ENCODE measurements around the gene KIF26B.

KIF26B gene

GRCh38 chr1:245411245-245412036 is 256.7 kb downstream of the KIF26B start:
- no peaks in the 10 kb centered on the region for H3K9me2 ChIP-seq (replicated peaks; ENCODE audit: insufficient read depth, low read length)
- H4K20me1 ChIP-seq (ENCODE audit: low read depth, low read length): no peaks in the 10 kb centered on the region
- H3K4me3 ChIP-seq (ENCODE audit: insufficient read depth, low read length, poor library complexity, severe bottlenecking): no peak overlapping the region
- H3K4me2 ChIP-seq (ENCODE audit: low read depth, low read length, poor library complexity, severe bottlenecking): no peak overlapping the region
- no peak overlapping the region for H2AFZ ChIP-seq (ENCODE audit: low read depth, low read length, severe bottlenecking)
- no peaks in the 10 kb centered on the region for H3K36me3 ChIP-seq (ENCODE audit: low read length)
- H3K27ac ChIP-seq (ENCODE audit: low read depth, low read length): no peak overlapping the region
- no peak for TF ChIP-seq EZH2phosphoT487 (conservative IDR thresholded peaks at IDR 0.05; ENCODE audit: low read length)
- TF ChIP-seq, protein P1, sequence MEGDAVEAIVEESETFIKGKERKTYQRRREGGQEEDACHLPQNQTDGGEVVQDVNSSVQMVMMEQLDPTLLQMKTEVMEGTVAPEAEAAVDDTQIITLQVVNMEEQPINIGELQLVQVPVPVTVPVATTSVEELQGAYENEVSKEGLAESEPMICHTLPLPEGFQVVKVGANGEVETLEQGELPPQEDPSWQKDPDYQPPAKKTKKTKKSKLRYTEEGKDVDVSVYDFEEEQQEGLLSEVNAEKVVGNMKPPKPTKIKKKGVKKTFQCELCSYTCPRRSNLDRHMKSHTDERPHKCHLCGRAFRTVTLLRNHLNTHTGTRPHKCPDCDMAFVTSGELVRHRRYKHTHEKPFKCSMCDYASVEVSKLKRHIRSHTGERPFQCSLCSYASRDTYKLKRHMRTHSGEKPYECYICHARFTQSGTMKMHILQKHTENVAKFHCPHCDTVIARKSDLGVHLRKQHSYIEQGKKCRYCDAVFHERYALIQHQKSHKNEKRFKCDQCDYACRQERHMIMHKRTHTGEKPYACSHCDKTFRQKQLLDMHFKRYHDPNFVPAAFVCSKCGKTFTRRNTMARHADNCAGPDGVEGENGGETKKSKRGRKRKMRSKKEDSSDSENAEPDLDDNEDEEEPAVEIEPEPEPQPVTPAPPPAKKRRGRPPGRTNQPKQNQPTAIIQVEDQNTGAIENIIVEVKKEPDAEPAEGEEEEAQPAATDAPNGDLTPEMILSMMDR (IDR thresholded peaks at IDR 0.05; ENCODE audit: insufficient read depth, low read length, poor library complexity, severe bottlenecking): no peak
- no peak overlapping the region for H3K9ac ChIP-seq (ENCODE audit: low read length)
- no peaks in the 10 kb centered on the region for H3K27me3 ChIP-seq (ENCODE audit: low read length)
- no peaks in the 10 kb centered on the region for H3F3A ChIP-seq (ENCODE audit: insufficient read depth)
- H3K9me3 ChIP-seq (ENCODE audit: insufficient read depth, low read length): no peaks in the 10 kb centered on the region
- H3K79me2 ChIP-seq (ENCODE audit: insufficient read depth, low read length): no peaks in the 10 kb centered on the region

DNA sequence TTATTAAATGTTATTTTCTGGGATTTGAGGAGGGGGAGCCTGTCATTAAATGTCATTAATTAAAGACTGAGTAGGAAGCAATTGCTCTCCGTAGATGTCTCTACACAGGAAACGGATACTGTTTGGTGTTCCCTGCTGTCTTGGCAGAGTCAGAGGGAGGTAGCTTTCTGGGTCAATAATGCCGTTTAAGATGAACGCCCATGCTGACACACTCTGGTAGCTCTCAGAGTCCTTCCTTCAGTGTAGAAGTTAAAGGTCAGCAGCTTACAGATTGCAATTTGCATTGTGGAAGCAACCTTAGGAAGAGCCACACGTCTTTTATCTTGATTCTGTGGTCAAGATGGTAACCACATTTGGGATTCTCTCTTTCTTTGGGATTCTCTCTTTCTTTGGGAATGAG is 257.5 kb downstream of the KIF26B start:
- H3K4me2 ChIP-seq (ENCODE audit: low read depth, low read length, poor library complexity, severe bottlenecking): no peak overlapping the region
- no peaks in the 10 kb centered on the region for H3K79me2 ChIP-seq (ENCODE audit: insufficient read depth, low read length)
- H3K27me3 ChIP-seq (ENCODE audit: low read length): no peaks in the 10 kb centered on the region
- H4K20me1 ChIP-seq (ENCODE audit: low read depth, low read length): no peaks in the 10 kb centered on the region
- no peaks in the 10 kb centered on the region for H3F3A ChIP-seq (ENCODE audit: insufficient read depth)
- no peak overlapping the region for H3K4me3 ChIP-seq (ENCODE audit: insufficient read depth, low read length, poor library complexity, severe bottlenecking)
- H3K9ac ChIP-seq (ENCODE audit: low read length): no peak overlapping the region
- TF ChIP-seq, protein P1 (IDR thresholded peaks at IDR 0.05; ENCODE audit: insufficient read depth, low read length, poor library complexity, severe bottlenecking): no peak
- no peak for TF ChIP-seq EZH2phosphoT487 (conservative IDR thresholded peaks at IDR 0.05; ENCODE audit: low read length)
- no peaks in the 10 kb centered on the region for H3K36me3 ChIP-seq (ENCODE audit: low read length)
- no peaks in the 10 kb centered on the region for H3K9me2 ChIP-seq (replicated peaks; ENCODE audit: insufficient read depth, low read length)
- H3K27ac ChIP-seq (ENCODE audit: low read depth, low read length): no peak overlapping the region
- H3K9me3 ChIP-seq (ENCODE audit: insufficient read depth, low read length): no peaks in the 10 kb centered on the region
- no peak overlapping the region for H2AFZ ChIP-seq (ENCODE audit: low read depth, low read length, severe bottlenecking)

GRCh38 chr1:245416781-245417180 is 262.0 kb downstream of the KIF26B start:
- H3K36me3 ChIP-seq (ENCODE audit: low read length): no peaks in the 10 kb centered on the region
- H4K20me1 ChIP-seq (ENCODE audit: low read depth, low read length): no peaks in the 10 kb centered on the region
- H3K9me3 ChIP-seq (ENCODE audit: insufficient read depth, low read length): no peaks in the 10 kb centered on the region
- H3K27ac ChIP-seq (ENCODE audit: low read depth, low read length): no peak overlapping the region
- no peak overlapping the region for H3K4me2 ChIP-seq (ENCODE audit: low read depth, low read length, poor library complexity, severe bottlenecking)
- TF ChIP-seq EZH2phosphoT487 (conservative IDR thresholded peaks at IDR 0.05; ENCODE audit: low read length): no peak
- TF ChIP-seq, protein P1 (IDR thresholded peaks at IDR 0.05; ENCODE audit: insufficient read depth, low read length, poor library complexity, severe bottlenecking): no peak
- H3K4me3 ChIP-seq (ENCODE audit: insufficient read depth, low read length, poor library complexity, severe bottlenecking): no peak overlapping the region
- H3F3A ChIP-seq (ENCODE audit: insufficient read depth): no peaks in the 10 kb centered on the region
- no peak overlapping the region for H3K9ac ChIP-seq (ENCODE audit: low read length)
- H3K79me2 ChIP-seq (ENCODE audit: insufficient read depth, low read length): no peaks in the 10 kb centered on the region
- H2AFZ ChIP-seq (ENCODE audit: low read depth, low read length, severe bottlenecking): no peak overlapping the region
- no peaks in the 10 kb centered on the region for H3K27me3 ChIP-seq (ENCODE audit: low read length)
- no peaks in the 10 kb centered on the region for H3K9me2 ChIP-seq (replicated peaks; ENCODE audit: insufficient read depth, low read length)

Data from SU-DHL-6 (cell line).